ENCODE measurements around the gene KRT83. TPM values are rescaled to one million over a fixed set of nuclear protein-coding genes. Genes with fewer than 3 reads are reported as not detected.
A peak's percentile ranks its signal among the peaks of the same experiment; 100 is the strongest.

The KRT83 gene
- total RNA-seq, 4 donors from 2014 or later = 10.3 to 97.1 (median 33.9) TPM; not detected in 1

- Histone ChIP-seq H3K4me1 (peaks cover 13% of the 10 kb centered on the region), H3K4me3 (no peak overlapping the region), H3K27ac (no peak overlapping the region), H3K27me3 (peaks cover 4% of the 10 kb centered on the region), H3K36me3 (no peaks in the 10 kb centered on the region), H3K9me3 (no peaks in the 10 kb centered on the region)
- 88% methylated on average over 11 of the region's 20 CpGs for WGBS
- TF ChIP-seq EP300 (IDR thresholded peaks at IDR 0.05) = no peak
- no peak for TF ChIP-seq POLR2AphosphoS5 (IDR thresholded peaks at IDR 0.05)
- no peak for TF ChIP-seq POLR2A (IDR thresholded peaks at IDR 0.05)
- TF ChIP-seq, protein P1, sequence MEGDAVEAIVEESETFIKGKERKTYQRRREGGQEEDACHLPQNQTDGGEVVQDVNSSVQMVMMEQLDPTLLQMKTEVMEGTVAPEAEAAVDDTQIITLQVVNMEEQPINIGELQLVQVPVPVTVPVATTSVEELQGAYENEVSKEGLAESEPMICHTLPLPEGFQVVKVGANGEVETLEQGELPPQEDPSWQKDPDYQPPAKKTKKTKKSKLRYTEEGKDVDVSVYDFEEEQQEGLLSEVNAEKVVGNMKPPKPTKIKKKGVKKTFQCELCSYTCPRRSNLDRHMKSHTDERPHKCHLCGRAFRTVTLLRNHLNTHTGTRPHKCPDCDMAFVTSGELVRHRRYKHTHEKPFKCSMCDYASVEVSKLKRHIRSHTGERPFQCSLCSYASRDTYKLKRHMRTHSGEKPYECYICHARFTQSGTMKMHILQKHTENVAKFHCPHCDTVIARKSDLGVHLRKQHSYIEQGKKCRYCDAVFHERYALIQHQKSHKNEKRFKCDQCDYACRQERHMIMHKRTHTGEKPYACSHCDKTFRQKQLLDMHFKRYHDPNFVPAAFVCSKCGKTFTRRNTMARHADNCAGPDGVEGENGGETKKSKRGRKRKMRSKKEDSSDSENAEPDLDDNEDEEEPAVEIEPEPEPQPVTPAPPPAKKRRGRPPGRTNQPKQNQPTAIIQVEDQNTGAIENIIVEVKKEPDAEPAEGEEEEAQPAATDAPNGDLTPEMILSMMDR (IDR thresholded peaks at IDR 0.05) = no peak
- peak in 1 of 2 donors; percentile 74 for DNase-seq (ENCODE audit: low spot score in 2 of 2)
Observed at GRCh38 chr12:52356762-52357580, 35.8 kb upstream of the KRT83 start.

- no peak overlapping the region for H3K27ac ChIP-seq
- no peaks in the 10 kb centered on the region for H3K9me3 ChIP-seq
- peak in 1 of 2 donors; percentile 66 for DNase-seq (ENCODE audit: low spot score in 2 of 2)
- peaks cover 4% of the 10 kb centered on the region for H3K27me3 ChIP-seq
- no peaks in the 10 kb centered on the region for H3K36me3 ChIP-seq
- 89% methylated on average over 29 of the region's 56 CpGs for WGBS
- no peak overlapping the region for H3K4me3 ChIP-seq
- TF ChIP-seq EP300 (IDR thresholded peaks at IDR 0.05) = no peak
- TF ChIP-seq POLR2AphosphoS5 (IDR thresholded peaks at IDR 0.05) = no peak
- TF ChIP-seq, protein P1 (IDR thresholded peaks at IDR 0.05) = no peak
- H3K4me1 ChIP-seq = peaks cover 19% of the 10 kb centered on the region
Observed at GRCh38 chr12:52356031-52356761, 35.0 kb upstream of the KRT83 start.

- WGBS = 83% methylated on average over 8 of the region's 8 CpGs
- Histone ChIP-seq H3K4me3 (no peak overlapping the region), H3K27me3 (peaks cover 4% of the 10 kb centered on the region), H3K9me3 (no peaks in the 10 kb centered on the region), H3K27ac (no peak overlapping the region), H3K36me3 (no peaks in the 10 kb centered on the region), H3K4me1 (peaks cover 11% of the 10 kb centered on the region)
- DNase-seq (ENCODE audit: low spot score in 2 of 2) = peak in 1 of 2 donors; percentile 43
- TF ChIP-seq POLR2AphosphoS5 (IDR thresholded peaks at IDR 0.05) = no peak
- TF ChIP-seq EP300 (IDR thresholded peaks at IDR 0.05) = no peak
- TF ChIP-seq, protein P1 (IDR thresholded peaks at IDR 0.05) = no peak
- no peak for TF ChIP-seq POLR2A (IDR thresholded peaks at IDR 0.05)
Observed at GRCh38 chr12:52355176-52355575, 34.0 kb upstream of the KRT83 start.

GRCh38 chr12:52354200-52354599 is 33.0 kb upstream of the KRT83 start:
- DNase-seq (ENCODE audit: low spot score in 2 of 2) = peak in 1 of 2 donors; percentile 62
- TF ChIP-seq, protein P1 (IDR thresholded peaks at IDR 0.05) = no peak
- no peak for TF ChIP-seq POLR2A (IDR thresholded peaks at IDR 0.05)

DNA sequence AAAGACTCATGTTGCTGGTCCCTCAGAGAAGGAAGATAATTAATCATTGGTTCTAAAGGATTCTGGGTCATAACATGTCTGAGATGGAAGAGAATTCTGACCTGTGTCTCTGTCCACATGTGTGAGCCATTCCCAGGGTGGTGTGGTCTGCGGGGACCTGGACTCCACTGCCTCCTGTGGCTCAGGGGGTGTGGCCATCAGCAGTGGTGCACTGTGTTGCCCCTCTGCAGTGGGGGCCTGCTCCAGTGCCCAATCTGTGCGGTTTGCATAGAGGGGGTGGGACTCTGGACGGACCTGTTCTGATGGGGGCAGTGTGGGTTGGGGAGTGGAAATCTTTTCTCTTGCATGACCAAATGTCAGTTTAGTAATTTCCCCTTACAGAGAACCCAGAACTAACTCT is 32.6 kb upstream of the KRT83 start:
- Histone ChIP-seq H3K36me3 (no peaks in the 10 kb centered on the region), H3K9me3 (no peaks in the 10 kb centered on the region), H3K27ac (no peak overlapping the region), H3K4me3 (no peak overlapping the region), H3K4me1 (peaks cover 11% of the 10 kb centered on the region), H3K27me3 (peaks cover 4% of the 10 kb centered on the region)
- peak in 1 of 2 donors; percentile 37 for DNase-seq (ENCODE audit: low spot score in 2 of 2)
- no peak for TF ChIP-seq POLR2A (IDR thresholded peaks at IDR 0.05)
- no peak for TF ChIP-seq POLR2AphosphoS5 (IDR thresholded peaks at IDR 0.05)
- TF ChIP-seq, protein P1 (IDR thresholded peaks at IDR 0.05) = no peak
- no peak for TF ChIP-seq EP300 (IDR thresholded peaks at IDR 0.05)
- WGBS = 66% methylated on average over 3 of the region's 3 CpGs

More at GRCh38 chr12:52354200-52354599, 33.0 kb upstream of the KRT83 start:
- Histone ChIP-seq H3K4me3 (no peak overlapping the region), H3K4me1 (peaks cover 11% of the 10 kb centered on the region), H3K27me3 (peaks cover 4% of the 10 kb centered on the region), H3K27ac (no peak overlapping the region), H3K9me3 (no peaks in the 10 kb centered on the region), H3K36me3 (no peaks in the 10 kb centered on the region)
- WGBS = 17% methylated on average over 5 of the region's 5 CpGs

All from suprapubic skin (tissue), 4 donors.